GM19238 (cell line): ENCODE results near the gene RBMS3.
"Not testable (repeated sequence)": the region's sequence is repeated elsewhere in the genome, so short reads cannot be mapped to it uniquely, and the experiment has no call there.

Experiments
- DNase-seq: peaks from one replicate; pipeline ENCODE4 v3.0.0; 2011; ENCODE audit warnings: low spot score; ENCODE audit not compliant: insufficient read length

Gene RBMS3

DNA sequence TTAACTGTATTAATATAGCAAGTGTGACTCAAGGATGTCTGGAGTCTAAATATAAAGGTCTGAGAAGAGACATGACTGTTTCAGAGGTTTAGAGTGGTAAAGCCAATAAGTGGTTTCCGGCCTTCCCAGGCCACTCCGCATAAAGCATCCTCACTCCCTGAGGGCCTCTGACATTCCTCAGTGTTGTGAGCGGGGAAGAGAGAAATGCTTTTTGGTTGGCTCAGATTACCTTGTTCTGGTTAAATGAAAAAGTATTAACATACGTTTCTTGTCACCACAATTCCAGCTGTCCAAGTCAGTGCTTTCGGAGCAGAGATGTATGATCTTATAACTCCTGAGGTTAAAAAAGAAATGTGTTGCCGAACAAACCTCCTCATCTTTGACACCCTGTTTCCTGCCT, 103.8 kb downstream of the RBMS3 start:
- DNase-seq = no peak

DNA sequence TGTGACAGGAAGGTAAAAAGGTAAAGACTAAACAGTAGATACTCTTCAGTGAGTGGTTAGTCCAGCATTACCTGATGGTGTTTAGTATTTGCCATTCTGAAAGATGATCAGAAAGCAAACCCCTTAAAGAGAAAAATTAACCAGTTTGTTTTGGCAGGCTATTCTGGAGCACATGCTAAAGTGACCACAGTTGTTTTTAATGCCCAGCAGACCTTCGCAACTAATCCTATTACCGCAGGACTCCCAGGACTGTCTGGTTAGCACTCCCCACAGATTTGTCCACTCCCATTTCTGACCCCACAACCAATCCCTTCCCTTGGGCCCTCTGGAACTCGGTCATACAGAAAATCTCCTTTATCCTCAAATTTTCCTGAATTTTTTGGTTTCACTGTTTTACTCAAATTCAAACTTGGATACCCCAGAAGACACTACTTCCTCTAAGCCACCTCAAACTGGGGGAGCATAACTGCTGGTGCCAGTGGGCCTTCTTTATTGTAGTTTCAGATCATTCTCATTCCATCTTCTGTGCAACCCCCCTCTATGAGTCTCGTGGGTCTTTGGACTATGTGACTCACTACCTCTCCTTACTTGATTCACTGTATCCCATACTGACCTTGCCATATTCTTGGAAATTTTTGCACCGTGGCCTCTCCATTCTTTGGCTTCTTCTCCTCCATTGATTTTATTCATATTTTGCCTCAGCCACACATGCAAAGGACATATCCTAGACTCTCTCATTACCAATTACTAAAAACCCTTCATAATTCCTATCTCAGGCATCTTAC, 104.4 kb downstream of the RBMS3 start:
- DNase-seq = no peak

DNA sequence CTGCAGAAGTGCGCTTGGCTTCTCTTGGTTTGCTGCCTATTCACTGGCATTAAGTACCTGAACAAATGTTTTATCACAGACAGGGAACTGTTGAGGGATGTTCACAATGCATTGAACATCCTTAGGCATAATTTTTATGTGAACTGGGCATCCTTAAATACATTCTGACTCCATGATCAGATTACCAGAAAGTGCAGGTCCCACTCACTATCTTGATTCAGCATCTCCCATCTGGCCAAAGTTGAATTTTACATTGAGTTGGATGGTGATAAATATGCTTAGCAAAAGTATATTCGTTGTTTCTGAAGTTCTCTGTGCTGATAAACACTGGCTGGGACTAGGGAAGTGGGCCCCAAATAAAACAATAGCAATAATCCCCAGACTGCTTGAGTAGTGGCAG, 108.5 kb downstream of the RBMS3 start:
- no peak for DNase-seq

DNA sequence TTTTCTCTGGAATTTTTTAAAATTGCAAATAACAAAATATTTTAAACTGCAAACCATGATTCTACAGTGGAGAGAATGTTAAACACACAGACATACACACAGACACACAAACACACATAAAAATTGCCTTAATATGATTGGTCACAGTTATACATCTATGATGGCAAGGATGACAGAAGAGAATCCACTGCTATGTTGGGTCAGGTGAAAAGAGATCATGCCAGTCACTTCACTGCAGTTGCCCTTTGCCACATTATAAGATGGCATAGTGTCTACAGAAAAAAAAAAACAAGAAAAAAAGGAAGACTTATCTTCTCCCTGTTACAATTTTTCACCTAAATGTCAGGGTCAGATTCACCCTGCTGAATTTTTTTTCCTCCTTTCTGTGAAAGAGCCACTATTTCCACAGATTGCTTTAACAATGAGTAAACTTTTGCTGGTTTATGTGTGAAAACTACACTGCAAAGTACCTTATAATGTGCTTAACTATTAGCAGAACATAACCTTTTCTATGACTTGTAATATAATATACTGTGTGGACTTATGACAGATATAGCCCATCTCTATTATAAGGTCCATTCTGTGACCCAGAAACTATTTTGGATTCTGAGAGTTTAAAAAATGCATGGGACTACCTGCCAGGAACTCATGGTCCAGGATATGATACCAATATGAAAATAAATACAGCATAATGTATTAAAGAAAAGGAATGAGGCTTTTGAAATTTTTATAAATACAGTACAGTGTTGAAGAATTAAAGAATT, 111.9 kb downstream of the RBMS3 start:
- DNase-seq = no peak

DNA sequence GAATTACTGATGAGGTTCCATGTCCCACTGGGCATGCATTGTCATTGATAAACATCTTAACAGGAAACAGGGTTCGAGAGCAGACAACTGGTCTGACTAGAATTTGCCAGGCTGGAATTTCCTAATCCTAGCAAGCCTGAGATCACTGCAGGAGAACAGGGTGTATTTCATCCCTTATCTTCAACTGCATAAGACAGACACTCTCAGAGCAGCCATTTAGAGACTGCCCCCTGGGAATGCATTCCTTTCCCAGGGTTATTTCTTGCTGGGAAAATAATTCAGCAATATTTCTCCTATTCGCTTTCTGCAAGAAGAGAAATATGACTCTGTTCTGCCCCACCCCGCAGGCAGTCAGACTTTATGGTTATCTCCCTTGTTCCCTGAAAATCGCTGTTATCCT, 113.1 kb downstream of the RBMS3 start:
- not testable (repeated sequence) for DNase-seq

DNA sequence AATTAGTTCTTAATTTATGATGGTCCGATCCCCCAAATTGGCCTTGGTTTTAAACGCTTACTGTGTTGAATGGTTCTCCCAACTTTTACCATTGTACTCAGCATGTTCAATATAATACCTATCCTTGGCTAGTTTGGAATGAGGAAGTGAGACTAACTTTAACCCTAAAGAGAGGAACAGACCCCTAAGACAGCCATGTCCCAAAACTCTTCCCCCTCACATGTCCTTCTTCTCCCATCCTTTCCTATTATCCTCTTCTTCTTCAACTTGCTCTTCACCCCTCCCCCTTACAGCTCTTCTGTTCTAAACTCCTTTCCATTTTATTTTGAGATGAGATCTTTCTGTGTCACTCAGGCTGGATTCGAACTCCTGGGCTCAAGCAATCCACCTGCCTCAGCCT, 116.5 kb downstream of the RBMS3 start:
- DNase-seq = no peak

DNA sequence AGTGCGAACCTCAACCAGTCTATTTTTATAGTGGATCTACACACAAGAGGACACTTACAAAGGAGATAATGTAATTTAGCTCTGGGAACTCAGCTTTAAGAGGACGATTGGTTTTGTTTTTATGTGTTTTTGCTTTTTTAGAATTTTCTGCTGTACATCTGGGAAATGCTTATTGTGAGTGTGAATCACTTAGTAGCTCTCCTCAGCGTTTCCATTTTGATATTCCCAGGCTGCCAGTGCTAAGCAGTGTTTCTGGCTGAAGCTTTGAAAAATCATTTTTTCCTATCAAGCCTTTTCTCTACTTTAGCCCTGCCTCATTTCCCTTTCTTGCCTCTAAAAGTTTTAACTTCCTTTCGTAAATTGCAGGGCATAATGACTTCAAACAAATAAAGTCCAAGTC, 117.9 kb downstream of the RBMS3 start:
- DNase-seq = no peak

DNA sequence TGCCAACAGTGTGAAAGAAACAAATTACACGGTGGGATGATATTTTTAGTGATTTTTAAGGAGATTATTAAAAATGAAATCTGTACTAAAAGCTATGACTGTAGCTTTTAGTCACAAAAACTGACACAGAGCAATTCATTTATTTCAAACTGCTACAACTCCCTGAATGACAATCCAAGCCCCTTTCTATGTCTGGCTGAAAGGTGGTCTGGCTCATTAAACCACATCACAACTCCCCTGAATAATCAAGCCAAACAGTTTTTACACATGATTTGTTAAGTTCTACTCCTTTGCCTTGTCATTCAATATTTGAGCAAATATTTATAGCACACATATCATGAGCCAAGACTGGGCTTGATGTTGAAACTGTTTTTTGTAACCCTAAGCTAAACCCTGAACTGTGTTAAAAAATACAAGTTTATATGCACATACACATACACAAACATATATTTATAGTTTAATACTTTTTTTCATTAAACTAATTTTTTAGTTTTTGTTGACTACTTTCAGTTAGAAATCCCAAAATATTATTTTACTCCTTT, 125.5 kb downstream of the RBMS3 start:
- no peak for DNase-seq

DNA sequence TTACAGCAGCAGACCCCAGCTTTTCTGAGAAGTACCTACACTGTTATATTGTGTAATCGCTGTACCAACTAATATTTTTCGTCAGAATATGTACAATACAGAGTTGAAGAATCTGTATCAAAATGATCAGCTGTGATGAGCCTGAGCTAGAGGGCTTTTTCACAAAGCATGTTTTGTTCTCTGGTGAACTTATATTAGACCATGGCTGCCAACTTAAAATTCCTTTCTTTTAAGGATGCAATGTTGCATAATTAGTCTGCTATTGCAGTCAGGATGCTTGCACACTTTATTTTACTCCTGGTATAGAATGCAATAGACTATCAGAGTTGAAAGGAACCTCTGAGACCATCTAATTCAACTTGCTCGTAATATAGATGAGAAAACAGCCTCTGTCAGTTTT, 127.8 kb downstream of the RBMS3 start:
- DNase-seq = no peak

DNA sequence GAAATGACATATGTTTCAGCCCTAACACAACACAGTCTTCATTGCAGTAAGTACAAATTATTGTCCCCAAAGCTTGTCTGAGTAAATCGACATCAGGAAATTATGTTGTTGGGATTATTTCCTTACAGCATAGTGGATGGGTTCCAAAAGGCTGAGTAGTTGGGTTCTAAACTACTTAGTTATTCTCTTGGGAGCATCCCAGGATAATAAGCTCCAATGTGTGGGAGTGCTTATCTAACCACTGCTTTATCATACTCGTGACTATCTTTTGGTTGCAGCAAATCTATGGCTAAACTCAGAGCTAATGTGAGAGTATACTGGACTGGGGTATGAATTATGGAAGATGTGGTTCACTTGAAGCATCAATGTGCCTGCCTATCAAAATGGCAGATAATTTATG, 128.5 kb downstream of the RBMS3 start:
- no peak for DNase-seq

DNA sequence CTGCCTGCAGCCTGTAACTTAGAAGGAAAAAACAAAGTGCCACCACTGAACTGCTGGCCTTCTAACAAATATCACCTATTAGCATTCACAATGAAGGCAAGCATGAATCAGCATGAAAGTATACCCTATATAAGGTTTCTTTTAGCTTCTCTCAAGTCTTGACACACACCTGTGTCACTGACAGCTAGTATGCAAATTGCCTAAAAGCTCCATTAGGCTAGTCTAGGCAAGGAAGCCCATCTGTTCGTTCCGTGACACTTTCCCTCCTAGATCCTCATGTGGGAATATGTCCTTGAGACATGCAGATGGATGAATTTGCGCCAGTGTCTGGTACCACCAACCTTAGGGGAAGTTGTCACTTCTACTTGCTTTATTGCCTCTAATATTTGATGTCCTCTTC, 129.3 kb downstream of the RBMS3 start:
- DNase-seq = no peak

DNA sequence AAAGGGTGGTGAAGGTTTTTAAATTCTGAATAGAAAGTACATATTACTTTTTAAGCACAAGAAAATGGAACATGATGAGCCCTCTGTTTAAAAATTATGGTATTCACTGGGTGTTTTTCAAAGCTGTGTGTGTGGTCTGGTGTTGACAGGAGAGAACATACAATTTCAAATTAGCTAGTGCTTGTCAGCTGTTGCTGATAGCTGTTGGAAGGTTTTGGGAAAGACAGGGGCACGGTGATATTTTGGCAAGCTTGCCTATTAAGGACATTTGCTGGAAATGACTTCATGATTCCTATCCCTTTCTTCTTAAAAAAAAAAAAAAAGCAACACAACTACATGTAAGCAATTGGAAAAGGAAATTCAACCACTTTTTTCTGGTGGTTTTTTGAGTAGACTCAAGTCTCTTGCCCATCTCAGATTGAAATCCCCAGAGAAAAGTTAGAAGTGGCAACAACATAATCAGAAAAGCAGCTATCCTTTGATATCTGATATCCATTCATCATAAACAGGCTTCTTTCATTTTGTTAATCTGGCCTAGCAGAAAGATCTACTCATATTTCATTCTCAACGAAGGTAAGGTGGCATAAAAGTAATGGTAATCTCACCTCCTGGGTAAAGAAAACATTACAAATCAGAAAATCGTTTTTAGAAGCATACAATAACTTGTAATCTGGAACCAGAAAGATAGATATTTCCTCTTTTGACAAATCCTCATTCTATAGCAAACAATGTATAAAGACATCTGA, 130.0 kb downstream of the RBMS3 start:
- DNase-seq = no peak

DNA sequence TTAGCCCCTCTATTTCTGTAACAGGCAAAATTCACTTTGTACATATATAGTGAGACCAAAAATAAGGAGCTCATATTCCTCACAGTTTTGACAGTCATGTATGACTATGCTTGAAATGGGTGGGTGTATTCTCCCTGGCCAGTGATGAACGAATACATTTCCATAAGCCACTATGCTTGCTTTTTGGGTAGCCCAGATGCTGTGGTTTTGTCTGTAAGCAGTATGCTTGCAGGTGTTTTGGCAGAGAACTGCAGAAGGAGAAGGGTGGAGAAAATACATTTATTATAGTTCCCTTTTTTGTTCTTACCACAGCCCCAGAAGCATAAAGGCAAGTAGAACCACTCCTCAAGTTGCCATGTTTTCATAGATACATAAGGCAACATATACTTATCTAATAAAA, 131.2 kb downstream of the RBMS3 start:
- DNase-seq = peak; percentile 1

DNA sequence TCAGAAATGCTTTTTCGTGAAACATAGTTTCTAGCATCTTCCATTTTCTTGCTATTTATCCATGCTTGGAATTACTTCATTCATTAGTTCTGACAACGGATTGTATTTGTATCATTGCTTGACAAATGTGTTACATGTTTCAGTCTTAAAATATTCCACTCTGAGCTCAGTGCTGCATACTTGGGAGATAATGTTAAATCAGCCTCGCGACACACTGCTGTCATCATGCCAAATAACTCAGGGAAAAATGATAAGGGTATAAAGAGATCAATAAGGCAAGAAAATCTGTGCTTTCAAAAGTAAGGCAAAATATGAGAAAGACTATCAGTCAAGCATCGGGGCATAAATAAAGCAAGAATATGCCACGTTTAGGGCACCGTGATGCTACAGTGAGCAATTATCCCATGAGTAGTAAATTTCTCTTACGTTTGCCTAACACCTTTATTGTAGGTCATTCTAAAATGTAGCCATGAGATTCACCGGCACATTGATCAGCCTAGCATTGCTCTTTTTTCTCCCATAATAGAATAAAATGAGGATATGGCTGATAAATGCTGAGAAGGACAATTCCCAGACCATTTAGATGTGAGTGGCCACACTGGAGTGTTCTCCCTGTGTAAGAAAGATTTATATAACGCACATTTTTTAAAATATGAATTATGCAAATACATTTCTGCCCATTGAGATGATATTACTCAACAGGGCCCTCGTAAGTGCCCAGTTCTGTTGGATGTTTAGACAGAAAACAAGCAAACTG, 133.8 kb downstream of the RBMS3 start:
- no peak for DNase-seq

DNA sequence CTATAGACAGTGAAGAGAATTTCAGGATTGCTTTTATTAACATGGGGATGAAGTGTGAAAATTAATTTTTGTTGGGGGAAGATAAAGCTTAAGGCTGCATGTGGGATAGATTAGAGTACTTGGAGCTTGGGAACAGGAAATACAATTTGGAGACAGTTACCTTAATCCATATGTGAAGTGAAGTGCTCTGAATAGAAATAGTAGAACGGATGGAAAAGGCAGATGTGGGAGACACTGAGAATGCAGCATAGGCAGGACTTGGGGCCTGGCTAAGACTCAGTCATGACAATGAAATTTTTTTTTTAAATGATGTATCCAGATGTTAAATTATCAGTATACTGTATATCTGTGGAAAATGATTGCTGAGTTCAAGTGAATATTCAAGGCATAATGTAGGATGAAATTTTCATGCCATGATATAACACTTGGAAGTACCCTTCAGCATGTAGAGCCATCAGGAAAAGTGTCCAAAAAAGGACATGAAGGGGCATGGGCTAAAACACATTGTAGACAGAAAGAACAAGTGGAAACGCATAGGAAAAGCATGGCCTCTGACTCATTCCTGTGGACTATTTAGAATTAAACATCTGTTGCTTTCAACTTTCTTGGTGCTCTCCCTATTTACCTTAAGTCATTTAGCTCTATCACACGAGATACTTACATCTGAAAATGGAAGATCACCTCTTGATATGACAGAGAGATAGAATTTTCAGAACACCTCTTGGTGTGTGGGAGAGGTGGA, 134.8 kb downstream of the RBMS3 start:
- DNase-seq = no peak

DNA sequence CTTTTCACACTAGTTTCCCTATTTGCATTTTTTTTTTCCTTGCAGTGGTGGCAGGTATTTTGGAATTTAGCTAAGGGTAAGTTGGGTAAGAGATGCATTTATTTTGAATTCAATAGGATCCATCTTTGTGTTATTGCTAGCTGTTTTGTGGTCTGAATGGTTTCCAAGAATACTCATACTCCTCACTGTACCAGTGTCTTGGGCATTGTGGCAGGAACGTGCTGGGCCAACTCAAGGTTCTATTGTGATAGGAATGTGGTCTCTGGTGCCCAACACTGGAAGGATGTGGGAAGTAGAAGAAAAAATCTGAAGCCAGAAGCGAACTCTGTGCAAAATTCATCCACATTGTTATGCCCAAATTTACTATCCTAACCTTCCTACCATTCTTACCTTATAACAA, 135.6 kb downstream of the RBMS3 start:
- no peak for DNase-seq

DNA sequence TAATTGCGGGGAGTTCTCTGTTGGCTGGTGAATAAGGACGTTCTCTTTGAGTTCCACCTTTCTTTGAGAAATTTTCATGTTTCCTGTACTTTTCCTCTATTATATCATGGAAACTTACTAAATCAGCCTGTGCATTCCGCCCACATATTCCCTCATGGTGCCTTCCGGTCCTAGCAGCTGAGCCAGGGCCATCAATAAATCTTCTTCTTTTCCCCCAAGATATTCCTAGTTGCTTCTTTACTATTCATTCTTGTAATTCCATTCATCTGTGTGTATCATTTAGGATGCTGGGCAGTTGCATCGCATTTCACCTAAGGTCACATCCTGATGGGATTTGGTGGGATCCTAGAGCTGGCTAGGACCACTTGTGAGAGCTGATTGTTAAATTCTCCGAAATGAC, 139.2 kb downstream of the RBMS3 start:
- DNase-seq = no peak

DNA sequence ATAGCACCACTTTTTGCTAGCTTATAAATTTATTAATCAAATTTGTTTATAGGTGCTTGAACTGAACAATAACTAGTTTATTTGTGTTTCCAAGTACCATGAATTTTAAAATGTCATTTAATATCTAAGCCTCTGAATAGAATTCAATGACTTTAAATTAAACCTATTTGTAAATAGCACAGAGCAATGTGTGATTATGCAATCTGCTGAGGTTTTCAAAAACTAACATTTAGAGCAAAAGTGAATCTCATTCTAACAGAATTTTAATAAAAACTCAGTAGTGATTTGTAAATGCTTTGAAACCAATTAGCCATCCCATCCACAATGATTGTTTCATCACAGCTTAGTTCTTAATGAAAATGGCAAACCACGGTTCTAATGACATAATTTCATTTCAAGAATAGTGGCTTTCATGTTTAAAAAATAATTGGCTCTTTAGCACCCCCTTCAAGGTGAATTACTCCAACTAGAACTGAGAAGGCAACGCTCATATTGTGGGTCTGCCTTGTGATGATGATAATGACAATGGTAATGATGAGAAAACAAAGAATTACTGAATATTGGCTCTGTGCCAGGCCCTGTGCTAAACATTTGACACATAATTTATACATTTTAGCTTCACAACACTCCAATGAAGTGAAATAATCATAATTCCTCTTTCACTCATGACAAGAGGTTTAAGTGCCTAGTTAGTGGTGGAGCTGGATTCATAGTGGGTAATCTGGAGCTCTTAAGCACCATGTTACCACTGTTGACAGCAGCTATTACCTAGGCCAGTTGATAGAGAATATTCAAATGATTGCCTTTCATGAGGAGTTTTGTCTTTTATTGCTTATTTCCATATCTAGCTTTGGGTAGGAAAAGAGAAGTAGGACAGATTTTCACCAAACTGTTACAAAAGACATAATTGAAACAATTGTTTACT, 145.7 kb downstream of the RBMS3 start:
- DNase-seq = no peak

DNA sequence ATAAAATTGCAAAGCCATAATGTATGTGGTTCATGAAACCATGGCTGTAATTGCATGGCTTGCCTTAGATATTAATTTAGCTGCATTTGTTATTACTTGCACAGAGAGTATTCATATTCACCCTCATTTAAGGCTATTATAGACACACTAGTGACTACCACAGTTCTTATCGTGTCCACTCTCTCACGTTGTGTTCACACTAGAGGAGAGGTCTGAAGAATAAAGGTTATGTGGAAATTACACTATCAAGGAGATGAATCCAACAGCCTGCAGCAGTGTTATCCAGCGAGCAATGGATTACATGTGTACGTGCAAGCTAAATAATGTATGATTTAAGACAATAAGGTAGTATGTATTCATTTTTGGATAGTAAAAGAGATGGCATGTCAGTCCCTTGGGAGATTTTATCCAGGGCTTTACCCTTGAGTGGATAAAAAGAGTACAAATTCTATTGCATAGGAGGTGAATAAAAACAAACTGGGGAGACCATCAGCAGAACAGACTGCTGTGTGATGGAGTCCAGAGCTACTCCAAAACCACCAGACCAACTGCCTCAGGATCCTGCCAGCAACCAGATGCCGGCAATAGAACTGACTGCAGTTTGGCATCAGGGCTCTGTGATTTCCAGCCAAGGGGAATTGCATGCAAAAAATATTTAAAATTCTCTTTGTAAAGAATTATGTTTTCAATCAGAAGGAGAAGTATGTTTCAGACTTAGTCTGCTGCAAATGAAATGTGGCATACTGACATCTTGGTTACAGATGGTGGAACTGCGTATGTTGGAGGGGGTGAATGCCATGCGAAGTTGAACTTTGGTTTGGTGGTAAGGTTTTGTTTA, 146.6 kb downstream of the RBMS3 start:
- no peak for DNase-seq
